Astrocyte of the spinal cord (primary cell): ENCODE results near the gene SVEP1.

Experiments
- DNase-seq: peaks from one replicate; pipeline ENCODE4 v3.0.0; 2011; ENCODE audit warnings: low read depth, low spot score
- H3K4me3 ChIP-seq: 2 replicates; pipeline ENCODE4 v1.5.1; 2011; ENCODE audit warnings: low read depth, mild to moderate bottlenecking, low read length, moderate library complexity
- in situ Hi-C: cut with HindIII; loops from 2 replicates; pipeline ENCODE4 v1.10.0; 2017; ENCODE audit warnings: low sequenced_read_pairs
- TF ChIP-seq, protein P1 (sequence below): IDR thresholded peaks from 2 replicates; pipeline ENCODE4 v1.5.1; 2012; ENCODE audit warnings: low read depth, mild to moderate bottlenecking, low read length, inconsistent platforms

Gene SVEP1

DNA sequence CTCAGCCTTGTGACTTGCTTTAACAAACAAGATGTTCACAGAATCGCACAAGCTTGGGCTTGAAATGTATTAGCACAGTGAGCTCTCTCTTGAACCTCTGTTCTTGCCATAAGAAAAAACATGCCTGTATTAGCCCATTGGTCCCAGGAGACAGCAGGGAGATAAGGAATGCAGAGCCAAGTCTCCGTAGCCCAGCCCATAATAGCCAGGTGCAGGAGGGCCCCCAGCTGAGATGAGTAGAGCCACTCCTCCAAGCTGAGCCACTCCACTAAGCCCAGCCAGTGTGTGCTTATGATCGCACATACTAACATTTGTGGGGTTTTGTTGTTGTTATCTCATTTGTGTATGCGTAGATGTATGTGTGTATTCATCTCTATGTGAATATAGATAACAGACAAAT lies 21.6 kb upstream of the SVEP1 start:
- TF ChIP-seq, protein P1, sequence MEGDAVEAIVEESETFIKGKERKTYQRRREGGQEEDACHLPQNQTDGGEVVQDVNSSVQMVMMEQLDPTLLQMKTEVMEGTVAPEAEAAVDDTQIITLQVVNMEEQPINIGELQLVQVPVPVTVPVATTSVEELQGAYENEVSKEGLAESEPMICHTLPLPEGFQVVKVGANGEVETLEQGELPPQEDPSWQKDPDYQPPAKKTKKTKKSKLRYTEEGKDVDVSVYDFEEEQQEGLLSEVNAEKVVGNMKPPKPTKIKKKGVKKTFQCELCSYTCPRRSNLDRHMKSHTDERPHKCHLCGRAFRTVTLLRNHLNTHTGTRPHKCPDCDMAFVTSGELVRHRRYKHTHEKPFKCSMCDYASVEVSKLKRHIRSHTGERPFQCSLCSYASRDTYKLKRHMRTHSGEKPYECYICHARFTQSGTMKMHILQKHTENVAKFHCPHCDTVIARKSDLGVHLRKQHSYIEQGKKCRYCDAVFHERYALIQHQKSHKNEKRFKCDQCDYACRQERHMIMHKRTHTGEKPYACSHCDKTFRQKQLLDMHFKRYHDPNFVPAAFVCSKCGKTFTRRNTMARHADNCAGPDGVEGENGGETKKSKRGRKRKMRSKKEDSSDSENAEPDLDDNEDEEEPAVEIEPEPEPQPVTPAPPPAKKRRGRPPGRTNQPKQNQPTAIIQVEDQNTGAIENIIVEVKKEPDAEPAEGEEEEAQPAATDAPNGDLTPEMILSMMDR, result no peak
- H3K4me3 ChIP-seq, result no peak overlapping the region
- in situ Hi-C loops, result no loop called here
- DNase-seq, result no peak

DNA sequence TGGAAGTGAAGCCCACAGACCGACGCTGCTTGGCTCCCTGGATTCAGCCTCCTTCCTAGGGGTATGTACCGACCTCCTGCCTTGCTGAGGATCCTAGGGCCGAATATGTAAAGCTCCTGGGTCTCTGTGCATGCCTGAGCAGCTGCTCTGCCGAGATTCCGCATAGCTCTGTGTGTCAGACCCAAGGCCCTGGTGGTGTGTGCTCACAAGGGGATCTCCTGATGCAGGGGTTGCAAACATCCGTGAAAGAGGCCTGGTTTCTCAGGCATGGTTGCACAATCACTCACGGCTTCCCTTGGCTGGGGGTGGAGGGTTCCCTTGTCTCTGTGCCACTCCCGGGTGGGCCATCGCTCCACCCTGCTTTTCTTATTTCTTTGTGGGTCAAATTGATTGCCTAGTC lies 19.9 kb upstream of the SVEP1 start:
- in situ Hi-C loops, result no loop called here
- no peak for DNase-seq
- TF ChIP-seq, protein P1, result no peak
- no peak overlapping the region for H3K4me3 ChIP-seq

DNA sequence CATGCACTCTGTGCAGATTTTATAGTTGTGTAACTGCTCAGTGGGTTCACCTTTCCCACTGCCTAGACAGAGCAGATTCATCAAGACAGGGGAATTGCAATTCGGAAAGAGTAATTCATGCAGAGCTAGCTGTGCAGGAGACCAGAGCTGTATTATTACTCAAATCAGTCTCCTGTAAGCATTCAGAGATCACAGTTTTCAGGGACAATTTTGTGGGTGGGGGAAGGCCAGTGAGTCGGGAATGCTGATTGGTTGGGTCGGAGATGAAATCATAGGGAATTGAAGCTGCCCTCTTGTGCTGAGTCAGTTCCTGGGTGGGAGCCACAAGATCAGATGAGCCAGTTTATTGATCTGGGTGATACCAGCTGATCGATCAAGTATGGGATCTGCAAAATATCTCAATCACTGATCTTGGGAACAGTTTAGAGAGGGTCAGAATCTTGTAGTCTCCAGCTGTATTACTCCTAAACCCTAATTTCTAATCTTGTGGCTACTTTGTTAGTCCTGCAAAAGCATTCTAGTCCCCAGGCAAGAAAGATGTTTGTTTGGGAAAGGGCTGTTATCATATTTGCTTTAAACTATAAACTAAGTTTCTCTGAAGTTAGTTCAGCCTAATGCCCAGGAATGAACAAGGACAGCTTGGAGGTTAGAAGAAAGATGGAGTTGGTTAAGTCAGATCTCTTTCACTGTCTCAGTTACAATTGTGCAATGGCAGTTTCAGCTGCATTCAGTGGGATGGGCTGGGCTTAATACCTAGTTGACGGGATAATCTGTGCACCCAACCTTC lies 12.7 kb upstream of the SVEP1 start:
- no peak for DNase-seq
- TF ChIP-seq, protein P1, result no peak
- no peak overlapping the region for H3K4me3 ChIP-seq
- in situ Hi-C loops, result no loop called here

DNA sequence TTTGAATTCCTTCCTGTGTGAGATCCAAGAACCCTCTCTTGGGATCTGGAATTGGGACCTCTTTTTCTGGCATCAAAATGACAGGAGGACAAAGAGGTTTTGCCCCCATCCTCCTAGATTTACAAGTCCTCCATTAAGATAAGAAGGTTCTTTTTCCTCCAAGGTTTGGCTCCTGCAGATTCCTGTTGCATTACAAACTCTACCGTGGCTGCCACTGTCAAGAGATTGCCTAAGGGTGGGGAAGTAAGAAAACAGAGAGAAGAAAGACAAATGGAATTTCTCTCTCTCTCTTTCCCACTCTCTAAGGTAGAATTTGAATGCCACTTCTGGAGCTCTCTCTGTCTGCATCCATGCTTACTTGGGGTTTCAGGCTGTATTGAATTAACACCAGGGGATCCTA lies 12.0 kb upstream of the SVEP1 start:
- in situ Hi-C loops, result no loop called here
- DNase-seq, result no peak
- TF ChIP-seq, protein P1, result no peak
- no peak overlapping the region for H3K4me3 ChIP-seq

DNA sequence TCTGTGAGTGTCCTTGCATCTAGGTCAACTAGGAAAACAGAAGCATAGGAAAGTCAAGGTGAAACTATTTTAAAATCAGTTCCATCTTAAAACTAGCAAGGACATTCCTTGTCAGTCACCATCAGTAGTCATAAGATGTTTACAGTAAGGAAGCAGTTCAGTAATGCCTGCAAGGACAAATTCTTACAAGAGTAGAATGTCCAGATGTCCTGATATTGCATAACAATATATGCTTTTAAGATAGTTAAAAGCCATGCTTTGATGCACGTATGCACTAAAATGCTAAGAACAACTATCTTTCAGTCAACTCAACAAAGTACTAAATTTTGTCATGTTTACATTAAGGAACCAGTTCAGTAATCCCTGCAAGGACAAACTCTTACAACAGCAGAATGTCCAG lies 11.3 kb upstream of the SVEP1 start:
- TF ChIP-seq, protein P1, result no peak
- DNase-seq, result no peak
- in situ Hi-C loops, result no loop called here
- no peak overlapping the region for H3K4me3 ChIP-seq

DNA sequence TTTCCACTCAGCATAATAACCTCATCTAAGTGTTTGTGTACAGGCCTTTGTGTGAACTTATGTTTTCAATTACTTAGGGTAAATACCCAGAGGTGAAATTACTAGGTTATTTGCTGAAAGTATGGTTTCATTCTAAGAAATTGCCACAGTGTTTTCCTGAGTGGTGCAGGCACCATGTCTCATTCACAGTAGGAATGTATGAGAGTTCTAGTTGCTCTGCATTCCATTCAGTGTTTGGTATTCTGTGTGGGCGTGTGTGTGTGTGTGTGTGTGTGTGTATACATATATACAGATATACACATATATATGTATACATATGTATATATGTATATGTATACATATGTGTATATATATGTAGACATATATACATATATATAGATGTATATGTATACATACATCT lies 8.8 kb upstream of the SVEP1 start:
- no peak for DNase-seq
- in situ Hi-C loops, result no loop called here
- H3K4me3 ChIP-seq, result no peak overlapping the region
- TF ChIP-seq, protein P1, result no peak
